COLO829 (cell line): ENCODE data around the gene PDE6G.
A peak's percentile ranks its signal among the peaks of the same experiment; 100 is the strongest.

Source experiments
- DNase-seq: peaks from one replicate; pipeline ENCODE4 v3.0.0; 2012; ENCODE audit warnings: low spot score

PDE6G gene

DNA sequence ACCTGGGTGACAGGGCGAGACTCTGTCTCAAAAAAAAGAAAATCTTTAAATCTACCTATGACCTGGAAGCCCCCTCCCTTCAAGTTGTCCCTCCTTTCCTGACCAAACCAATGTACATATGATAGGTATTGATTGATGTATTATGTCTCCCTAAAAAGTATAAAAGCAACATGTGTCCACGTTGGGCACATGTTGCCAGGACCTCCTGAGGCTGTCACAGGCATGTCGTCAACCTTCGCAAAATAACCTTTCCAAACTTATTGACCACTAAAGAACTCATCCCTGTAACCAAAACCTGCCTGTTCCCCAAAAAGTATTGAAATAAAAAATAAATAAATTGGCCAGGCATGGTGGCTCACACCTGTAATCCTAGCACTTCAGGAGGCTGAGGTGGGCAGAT is 5.7 kb upstream of the PDE6G start:
- DNase-seq, result no peak

DNA sequence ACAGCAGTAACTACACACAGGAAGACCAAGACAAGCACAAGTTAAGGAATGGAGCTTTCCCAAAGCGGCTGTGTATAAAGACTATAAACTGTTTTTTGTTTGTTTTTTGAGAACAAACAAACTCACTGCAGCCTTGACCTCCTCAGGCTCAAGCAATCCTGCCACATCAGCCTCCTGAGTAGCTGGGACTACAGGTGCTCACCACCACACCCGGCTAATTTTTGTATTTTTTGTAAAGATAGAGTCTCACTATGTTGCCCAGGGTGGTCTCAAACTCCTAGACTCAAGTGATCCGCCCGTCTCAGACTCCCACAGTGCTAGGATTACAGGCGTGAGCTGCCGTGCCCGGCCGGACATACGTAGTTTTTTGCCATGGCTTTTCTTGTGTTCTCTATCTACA is 4.1 kb upstream of the PDE6G start:
- no peak for DNase-seq

DNA sequence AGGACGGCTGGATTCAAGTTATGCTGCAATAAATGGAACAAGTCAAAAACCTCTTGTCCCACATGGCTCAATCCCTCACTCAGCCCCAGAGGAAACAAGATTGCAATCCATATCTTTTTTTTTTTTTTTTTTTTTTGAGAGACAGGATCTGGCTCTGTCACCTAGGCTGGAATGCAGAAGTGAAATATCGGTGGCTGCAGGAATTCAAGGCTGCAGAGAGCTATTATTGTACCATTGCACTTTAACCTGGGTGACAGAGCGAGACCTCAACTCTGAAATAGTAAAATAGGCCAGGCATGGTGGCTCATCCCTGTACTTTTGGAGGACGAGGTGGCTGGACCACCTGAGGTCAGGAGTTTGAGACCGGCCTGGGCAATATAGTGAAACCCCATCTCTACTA is 2.7 kb upstream of the PDE6G start:
- no peak for DNase-seq

DNA sequence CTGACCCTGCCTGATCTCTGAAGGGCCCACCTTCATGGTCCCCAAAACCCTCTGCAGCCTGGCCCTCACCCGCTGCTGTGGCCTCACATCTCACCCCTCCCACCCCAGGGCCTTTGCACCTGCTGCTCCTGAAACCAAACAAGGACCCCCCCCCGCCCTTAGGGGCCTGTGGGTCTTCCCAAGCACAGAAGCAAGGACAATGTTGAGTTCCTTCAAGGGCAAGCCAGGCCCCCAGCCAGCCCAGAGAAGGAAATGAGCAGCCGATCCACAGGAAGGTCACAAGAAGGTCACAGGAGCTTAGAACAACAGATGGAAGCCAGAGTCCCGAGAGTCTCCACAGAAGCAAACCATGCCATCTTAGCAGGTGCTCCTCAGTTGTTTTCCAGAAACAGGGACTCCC is 493 bp upstream of the PDE6G start:
- no peak for DNase-seq

DNA sequence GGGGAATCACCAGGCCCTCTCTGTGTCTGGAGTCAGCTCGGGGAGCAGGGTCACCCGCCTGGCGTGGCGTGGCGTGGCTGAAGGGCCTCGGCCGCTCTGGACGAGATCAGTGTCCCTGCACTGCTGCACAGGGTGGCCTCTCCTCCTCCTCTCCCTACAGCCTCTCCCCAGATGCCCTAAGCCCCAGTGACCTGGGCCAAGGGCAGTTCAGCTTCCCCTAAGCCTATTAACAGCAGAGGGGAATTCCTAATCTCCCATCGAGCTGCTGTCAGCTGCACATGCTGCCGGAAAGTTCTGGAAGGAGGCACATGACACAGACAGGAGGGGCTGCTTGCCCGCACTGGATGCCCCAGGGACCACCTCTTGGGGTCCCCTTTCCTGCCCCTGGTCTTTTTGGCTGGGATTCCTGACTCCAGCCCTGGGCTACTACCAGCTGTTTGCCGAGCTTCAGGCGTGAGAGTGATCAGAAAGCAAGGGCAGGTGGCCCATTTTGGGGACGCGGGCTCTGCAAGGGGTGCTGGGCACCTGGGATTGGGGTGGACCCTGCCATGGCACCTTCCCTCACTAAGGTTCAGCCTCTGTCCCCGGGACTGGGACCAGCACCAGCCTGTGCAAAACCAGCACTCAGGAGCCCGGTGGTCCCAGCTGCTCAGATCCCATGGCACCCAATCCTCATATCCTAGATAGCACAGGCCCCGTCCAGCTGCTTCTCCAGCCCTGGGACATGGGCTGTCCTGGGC is 794 bp downstream of the PDE6G start:
- DNase-seq, result no peak

DNA sequence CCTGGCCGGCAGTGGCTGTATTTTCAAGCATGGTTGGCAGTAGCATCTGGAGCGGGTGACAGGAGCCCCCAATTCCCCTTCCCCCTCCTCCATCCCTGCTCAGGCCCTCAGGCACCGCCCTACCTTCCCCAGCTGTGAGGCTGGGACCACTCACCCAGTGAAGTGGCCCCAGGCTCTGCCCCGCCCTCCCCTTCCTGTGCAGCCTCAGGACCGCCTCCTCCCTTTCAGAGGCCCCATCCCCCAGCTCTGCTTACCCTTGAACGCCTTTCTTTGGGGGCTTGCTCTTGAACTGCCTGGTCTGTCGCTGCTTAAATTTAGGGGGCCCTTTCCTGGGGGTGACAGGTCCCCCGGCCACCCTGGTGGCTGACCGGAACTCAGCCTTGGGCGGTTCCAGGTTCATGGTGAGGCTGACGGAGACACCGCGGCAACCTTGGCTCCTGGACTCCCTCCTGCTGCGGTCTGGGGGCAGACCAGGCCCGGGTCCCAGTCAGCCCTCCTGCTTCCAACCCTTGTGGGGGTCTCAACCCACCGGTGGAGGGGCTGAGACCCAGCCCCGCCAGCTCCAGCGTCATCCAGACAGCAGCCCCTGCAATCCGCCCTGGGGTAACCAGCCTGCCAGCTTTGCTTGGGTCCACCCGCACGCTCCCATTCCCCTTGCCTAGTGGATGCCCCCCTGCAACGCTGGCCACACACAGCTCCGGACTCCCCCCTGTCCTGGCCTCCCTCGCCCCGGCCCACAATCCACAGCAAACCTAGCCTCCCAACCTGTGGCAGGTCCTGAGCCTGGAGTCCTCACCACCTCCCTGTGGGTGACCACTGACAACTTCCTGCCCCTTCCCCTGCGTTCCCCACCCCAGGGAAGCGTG is 3.2 kb downstream of the PDE6G start:
- no peak for DNase-seq

DNA sequence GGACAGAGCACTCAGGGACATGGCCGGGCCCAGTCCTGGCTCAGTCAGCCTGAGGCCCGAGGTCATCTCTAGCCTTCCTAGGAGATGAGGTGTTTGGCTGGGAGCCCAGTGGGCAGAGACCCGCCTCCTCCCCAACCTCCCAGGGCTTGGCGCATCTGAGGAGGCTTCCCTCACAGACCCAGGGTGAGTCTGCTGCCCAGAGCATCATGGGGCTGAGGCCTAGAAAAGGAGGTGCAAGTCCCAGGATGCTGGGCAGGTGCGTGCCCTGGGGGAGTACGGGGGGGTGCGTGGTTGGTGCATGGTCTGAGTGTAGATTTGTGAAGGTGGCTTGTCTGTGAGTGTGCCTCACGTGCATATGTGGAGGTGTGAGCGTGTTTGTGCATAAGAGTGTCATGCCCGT is 4.7 kb downstream of the PDE6G start:
- peak; percentile 28 for DNase-seq

DNA sequence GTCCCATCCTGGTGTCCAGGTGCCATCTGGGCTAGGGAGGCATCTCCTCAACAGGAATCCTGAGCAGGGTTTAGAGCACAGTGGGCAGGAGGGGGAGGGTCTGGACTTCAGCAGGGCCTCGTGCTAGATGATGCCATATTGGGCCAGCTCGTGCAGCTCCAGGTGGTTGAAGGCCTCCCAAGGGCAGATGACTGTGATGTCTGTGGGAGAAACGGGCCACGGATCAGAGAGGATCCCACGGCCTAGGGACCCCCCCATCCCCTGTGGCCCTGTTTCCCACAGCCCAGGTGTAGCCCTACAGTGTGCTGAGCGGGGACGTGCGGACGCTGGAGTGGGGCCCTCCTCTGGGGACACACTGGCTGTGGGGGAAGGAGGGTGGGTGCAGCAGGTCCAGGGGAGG is 5.4 kb downstream of the PDE6G start:
- DNase-seq, result no peak

DNA sequence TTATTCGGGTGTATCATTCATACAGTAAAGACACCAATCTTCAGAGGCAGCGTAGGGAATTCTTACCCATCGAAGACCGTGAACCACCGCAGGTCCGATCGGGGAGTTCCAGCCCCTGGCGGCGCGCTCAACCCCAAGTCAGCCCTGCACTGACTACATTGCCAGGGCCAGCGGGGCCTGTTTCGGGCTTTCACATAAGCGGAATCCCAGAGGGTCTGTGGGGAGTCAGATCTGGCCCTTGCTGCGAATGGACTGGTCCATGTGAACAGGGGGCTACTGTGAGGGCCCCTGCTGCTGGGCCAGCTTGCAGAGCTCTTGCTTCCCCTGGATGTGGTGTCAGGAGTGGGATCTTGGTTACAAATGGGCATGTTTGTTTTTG is 7.6 kb downstream of the PDE6G start:
- no peak for DNase-seq

DNA sequence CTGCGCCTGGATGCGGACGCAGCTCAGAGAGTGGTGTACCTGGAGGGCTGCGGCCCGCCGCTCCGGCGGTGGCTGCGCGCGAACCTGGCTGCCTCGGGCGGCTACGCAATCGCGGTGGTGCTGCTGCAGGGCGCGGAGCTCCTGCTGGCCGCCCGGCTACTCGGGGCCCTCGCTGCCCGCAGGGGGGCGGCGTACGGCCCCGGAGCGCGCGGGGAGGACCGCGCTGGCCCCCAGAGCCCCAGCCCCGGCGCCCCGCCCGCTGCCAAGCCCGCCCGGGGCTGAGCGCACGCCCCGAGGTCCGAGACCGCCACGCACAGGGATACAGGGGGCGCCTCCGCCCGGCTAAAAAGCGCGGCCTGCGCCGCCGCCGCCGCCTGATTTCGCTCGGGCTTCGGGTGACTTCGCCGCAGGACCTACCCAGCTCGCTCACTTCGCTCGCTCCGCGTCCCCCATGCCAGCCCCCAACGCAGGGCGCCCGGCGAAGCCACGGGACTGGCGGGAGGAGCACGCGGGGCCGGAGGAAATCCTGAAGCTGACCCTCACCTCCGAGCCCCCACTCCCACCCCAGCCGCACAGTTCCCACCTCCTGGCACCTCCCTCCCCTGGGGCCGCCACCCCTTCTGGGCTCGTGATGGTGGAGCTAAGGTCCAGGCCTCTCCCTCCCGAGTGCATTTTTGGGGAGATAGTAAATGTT is 8.2 kb downstream of the PDE6G start:
- no peak for DNase-seq

DNA sequence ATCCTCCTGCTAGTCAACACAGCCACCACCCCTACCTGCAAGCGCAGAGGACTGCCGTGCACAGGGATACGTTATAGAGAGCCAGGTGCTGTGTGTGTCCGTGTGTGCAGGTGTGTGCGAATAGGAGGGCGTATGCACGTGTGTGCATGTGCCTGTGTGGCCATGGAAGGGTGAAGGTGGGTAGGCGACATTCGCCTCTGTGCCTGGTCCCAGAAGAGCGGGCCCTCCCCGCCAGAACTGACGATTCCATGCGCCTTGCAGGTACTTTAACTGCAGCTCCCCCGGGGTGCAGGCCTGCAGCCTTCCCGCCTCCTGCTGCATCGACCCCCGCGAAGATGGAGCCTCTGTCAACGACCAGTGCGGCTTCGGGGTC is 8.7 kb downstream of the PDE6G start:
- no peak for DNase-seq

DNA sequence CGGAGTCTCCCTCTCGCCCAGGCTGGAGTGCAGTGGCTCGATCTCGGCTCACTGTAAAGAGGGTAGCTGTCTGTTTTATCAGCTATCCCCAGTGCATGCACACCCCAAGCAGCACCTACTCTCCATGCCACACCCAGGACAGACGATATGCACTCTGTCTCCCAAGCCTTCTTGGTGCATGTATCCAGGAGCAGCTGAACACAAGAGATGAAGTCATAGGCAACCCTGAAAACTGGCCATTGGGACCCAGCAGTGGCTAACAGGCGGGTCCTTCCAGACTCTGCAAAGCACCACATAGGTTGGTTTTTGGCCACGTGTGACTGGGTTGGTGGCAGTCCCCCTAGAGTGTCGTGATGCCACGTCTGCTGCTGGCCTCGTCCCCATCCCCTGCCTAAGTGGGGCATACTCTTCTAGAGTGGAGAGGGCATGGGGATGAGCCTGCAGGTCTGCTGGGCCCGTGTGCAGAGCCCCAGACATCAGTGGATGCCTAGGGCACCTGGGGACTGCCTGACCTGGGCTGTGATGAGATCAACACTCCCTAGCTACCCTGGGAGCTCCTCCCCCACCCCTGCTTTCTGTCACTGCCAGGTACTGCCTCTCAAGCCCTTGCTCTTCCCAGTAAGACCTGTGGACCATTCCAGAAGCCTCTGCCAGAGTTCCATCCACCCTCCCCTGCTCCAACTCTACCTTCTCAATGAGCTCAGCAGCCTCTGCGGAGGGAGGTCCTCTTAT is 9.3 kb downstream of the PDE6G start:
- DNase-seq, result no peak

DNA sequence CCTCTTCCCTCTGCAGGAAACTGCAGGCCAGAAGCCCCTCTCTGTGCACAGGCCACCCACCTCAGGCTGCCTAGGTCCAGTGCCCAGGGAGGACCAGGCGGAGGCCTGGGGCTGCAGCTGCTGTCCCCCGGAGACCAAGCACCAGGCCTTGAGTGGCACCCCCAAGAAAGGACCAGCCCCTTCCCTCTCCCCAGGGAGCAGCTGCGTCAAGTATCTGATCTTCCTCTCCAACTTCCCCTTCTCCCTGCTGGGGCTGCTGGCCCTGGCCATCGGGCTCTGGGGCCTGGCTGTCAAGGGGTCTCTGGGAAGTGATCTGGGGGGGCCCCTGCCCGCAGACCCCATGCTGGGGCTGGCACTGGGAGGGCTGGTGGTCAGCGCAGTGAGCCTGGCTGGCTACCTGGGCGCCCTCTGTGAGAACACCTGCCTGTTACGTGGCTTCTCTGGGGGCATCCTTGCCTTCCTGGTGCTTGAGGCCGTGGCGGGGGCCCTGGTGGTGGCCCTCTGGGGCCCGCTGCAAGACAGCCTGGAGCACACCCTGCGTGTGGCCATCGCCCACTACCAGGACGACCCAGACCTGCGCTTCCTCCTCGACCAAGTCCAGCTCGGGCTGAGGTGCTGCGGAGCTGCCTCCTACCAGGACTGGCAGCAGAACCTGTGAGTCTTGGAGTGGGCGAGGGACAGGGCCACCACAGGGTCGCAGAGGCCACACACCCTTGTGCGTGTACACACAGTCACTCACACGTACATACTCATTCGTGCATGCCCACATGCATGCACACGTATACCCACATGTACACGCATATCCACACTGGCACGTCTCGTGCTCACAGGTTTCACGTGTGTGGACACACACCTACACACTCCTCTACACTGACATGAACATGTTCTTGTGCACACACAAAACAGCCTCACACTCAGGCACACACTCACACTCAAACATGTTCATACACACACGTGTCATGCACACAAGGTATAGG is 11.1 kb downstream of the PDE6G start:
- DNase-seq, result no peak

DNA sequence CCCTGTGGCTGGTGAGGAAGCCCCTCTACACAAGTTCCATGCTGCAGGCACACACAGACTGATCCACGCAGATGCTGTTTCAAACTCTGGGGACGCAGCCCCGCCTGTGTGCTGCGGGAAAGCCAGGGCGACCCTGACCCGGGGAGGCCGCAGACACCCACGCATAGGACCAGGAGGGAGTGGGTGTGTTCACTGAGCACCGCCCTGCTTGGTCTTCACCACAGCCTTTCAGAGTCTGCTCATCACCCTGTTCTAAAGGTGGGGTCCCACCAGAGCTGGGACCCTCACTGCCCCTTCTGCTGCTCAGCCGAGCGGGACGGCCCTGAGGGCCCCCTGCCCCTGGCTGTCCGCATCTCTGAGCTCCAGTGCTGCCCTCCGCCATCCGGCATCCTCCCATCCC is 11.8 kb downstream of the PDE6G start:
- no peak for DNase-seq

DNA sequence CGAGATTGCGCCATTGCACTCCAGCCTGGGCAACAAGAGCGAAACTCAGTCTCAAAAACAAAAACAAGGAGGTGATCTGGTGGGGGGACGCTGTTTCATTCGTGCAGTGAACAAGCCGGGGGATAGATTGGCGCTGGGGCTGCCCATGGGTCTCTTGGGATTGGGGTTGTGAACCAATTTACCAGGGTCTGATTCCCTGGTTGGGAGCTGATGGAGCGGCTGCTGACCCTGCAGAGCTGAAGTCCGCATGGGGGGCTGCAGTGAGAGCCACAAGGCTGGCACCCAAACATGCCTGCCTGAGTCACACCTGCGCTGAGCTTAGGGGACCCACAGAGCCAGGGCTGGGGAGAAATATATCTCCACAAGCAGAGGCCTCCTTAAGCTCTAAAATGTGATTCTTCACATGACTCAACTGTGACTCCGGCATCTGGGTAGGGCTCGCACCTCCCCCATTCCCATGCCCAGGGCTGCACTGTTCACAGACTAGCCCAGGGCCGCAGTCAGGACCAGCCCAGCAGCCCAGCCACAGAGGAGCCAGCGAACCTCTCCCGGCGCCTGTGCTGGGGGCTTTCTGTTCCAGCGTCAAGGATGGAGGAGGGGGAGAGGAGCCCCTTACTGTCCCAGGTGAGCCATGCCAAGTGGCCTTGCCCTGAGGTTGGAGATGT is 14.4 kb downstream of the PDE6G start:
- DNase-seq, result peak; percentile 70

DNA sequence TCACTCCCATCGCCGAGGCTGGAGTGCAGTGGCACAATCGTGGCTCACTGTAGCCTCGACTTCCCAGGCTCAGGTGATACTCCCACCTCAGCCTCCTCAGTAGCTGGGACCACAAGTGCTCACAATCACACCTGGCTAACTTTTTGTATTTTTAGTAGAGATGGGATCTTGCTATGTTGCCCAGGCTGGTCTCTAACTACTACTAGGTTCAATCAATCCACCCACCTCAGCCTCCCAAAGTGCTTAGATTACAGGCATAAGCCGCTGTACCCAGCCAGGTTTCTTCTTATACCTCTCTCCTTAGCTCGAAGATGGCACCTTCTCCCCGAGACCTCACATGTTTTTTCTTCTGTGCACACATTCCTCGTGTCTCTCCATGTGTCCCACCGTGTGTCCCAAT is 16.3 kb downstream of the PDE6G start:
- no peak for DNase-seq

DNA sequence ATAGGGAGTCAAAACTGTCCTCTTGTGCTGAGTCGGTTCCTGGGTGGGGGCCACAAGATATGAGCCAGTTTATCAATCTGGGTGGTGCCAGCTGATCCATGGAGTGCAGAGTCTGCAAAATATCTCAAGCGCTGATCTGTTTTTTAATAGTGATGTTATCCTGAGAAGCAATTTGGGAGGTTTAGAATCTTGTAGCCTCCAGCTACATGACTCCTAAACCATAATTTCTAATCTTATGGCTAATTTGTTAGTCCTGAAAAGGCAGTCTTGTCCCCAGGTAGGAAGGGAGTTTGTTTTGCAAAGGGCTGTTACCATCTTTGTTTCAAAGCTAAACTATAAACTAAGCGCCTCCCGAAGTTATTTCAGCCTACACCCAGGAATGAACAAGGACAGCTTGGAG is 17.7 kb downstream of the PDE6G start:
- DNase-seq, result no peak

DNA sequence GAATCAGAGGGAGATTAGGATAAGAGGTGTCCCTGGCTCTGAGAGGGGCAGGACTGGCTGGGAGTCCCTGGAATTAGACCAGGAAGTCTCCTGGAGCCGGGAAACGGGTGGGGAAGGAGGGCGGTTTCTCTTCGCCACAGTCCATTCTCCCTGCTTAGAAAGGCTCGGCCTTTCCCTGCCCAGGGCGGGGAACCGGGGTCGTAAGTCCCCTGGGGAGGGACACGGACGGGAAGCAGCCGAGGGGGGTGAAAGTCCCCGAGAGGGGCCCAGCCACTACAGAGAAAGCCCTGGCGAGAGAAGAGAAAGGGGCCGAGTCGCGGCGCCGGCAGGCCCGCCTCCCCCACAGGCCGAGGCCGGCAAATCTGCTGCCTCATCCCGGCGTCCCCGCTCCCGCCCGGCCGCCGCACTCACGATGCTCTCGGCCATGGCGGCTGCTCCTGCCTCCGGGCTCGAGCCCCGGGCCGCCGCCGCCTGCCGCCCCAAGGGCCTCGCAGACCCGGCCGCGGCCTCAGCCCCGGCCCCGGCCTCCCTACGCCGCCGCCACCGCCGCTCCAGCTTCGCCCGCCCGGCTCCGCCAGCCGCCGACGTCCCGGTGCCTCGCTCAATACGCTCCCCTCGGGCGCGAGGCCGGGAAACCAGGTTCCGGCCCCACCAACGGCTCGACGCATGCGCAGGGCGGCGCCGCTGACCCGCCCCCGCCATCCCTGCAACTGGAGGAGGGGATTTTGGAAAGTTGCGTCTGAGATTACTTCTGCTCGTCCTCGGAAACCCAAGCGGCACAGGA is 19.6 kb downstream of the PDE6G start, which contains the start of the genes NPLOC4 and TSPAN10:
NPLOC4 (minus strand) TSS at position 608 of the 784 bp plus-strand sequence; CDS start at position 426, 182 bp downstream.
TSPAN10 (plus strand) TSS at position 692 of the 784 bp plus-strand sequence. CDS start 5,217 bp downstream, outside the sequence.
- peak; percentile 98 for DNase-seq

DNA sequence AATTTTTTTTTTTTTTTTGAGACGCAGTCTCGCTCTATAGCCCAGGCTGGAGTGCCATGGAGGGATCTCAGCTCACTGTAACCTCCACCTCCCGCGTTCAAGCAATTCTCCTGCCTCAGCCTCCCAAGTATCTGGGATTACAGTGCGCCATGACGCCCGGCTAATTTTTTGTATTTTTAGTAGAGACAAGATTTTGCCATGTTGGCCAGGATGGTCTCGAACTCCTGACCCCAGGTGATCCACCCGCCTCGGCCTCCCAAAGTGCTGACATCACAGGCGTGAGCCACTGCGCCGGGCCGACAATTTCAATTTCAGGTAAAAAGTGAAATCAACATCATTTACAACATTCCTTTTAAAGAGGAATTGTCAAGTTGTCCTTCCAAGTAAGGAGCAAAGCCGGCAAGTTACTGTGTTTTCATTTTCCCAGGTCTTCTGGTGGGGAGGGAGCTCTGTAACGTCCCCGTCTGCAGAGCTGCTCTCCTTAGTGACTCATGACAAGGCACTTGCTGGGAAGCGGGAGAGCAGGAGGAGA is 20.3 kb downstream of the PDE6G start:
- DNase-seq, result no peak
